NOMO-1 (cell line): ENCODE data around the gene PCA3.
A peak's percentile ranks its signal among the peaks of the same experiment; 100 is the strongest.
"Not testable (repeated sequence)": the region's sequence is repeated elsewhere in the genome, so short reads cannot be mapped to it uniquely, and the experiment has no call there.

ENCODE experiments used
- DNase-seq, 2 experiments: peaks; one replicate each; lab custom pipeline; 2025; ENCODE audit not compliant: unreplicated experiment in 2 of 2; lab: John Stamatoyannopoulos, UW

The PCA3 gene

DNA sequence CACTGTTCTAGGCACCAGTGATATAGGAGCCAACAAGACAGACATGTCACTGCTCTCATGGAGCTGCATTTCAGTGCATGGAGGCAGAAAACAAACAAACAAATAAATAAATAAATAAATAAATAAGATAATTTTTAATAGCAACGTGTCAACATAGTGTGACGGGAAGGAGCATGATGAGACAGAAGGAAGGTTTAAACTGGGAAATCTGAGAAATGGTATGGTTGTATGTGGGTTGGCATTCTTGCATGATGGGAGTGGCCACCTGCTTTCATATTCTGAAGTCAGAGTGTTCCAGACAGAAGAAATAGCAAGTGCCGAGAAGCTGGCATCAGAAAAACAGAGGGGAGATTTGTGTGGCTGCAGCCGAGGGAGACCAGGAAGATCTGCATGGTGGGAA is at the start of gene PCA3:
PCA3 (plus strand) TSS at position 301 of the 400 bp plus-strand sequence.
- DNase-seq: no peak

DNA sequence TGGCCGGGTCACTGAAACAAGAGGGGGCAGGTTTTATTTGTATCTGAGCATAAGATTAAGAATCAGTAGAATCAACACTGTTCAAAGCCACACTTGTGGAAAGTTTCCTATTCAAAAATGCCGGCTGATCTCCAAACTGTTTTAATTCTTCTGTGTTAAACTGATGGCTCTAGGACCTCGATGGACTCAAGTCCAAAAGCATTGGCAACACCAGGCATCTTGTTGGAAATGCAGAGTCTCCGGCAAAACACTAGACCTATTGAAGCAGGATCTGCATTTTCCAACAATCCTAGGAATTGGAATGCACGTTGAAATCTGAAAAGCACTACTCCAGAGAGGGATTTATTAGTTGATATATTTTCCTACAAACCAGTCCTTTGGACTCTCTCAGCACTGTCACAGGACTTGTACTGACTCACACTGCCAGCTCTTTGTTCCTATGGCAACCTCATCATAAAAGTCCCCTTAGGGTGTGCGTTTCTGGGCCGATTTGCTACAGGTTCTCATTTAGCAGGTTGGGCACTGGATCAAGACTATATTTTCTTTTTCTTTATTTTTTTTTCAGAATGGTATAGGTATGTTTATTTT is 48.1 kb upstream of the PCA3 start:
- DNase-seq: no peak

DNA sequence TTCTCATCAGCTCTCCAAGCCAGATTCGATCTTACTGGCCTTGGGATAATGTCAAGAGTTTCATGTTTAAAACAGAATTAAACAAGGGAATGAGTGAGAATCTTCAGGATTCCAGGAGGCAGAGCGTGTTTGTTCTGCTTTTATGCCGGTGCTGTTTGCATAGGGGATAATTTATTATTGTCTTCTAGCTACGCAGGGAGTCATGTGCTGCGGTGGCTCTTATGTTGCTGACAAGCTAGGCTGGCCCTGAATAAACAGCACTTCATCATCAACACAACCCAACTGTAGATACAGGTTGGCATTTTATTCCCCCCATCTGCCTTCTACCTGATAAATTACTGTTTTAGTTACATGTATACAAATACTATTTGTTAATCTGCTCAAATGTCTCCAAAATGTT is 47.1 kb upstream of the PCA3 start:
- DNase-seq: no peak

DNA sequence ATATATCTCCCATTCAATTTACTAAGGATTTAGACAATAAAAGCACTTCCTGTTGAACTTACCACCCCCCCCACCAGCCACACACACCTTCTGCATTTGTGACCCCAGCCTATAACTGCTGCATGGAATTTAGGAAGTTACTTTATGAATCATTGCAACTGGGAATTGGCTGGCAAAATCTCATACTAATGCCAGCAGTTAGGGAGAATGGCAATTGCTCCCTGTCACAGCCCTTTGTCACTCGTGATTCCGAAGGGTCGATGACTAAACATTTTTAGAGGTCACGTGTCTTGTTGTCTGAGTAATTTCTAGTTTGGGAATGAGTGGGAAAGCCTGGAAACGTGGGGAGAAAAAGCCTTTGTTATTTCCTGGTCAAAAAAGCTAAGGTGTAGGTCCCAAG is 46.6 kb upstream of the PCA3 start:
- DNase-seq: peak in 1 of 2 experiments; percentile 14

DNA sequence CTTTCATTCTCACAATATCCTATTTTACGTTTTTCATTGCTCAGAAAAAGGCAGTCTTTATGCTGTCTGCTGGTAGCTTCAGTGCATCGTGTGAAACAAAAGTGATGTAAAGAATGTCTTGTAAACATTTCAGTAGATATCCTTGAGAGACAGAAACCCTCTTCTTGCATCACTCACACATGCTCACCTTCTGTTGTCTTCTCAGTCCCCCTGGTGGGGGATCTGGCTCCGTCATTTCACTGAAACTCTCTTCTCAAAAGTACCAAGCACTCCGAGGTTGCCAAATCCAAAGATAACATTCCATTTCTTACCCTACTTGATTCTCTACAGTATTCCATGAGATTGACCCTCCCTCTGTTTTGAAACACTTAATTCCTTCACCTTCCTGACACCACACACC is 46.1 kb upstream of the PCA3 start:
- no peak for DNase-seq

DNA sequence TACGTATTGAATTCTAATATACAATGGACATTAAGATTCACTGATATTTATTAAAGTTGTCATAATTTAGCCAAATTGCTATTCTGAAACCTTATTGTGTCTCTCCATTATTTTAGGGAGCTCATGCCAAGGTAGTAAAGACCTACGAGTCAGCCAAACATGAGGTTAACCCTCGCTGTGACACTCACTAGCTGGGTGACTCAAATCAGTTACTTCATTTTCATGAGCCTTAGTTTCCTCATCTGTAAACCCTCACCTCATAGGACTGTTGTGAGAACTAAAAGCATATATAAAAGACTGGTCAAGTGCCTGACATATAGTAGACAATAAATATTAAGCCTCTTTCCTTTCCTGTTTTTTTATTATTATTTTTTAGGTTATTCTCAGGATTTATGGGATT is 44.0 kb upstream of the PCA3 start:
- no peak for DNase-seq

DNA sequence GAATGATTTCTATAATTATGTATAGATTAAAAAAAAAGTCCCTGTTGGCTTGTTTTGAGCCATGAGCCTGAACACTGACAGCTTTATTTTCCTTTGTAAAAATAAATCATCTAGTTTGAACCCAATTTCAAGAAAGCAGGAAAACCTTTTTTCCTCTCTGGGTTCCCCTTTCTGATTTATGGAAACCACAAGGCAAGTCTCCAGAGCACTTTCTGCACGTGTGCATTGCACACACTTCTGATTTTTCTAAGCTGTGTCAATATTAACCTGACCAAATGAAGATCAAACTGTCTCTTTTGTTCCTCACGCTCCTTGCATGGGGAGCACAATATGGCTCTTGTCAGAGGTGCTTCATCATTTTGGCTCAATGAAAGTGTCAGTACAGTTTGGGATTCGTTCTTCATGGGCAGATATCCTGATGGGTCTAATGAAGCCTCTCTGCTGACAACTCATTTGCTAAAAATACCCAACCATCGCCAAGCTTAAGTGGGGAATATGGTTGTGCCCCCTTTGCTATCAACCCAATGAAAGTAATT is 39.2 kb upstream of the PCA3 start:
- no peak for DNase-seq

DNA sequence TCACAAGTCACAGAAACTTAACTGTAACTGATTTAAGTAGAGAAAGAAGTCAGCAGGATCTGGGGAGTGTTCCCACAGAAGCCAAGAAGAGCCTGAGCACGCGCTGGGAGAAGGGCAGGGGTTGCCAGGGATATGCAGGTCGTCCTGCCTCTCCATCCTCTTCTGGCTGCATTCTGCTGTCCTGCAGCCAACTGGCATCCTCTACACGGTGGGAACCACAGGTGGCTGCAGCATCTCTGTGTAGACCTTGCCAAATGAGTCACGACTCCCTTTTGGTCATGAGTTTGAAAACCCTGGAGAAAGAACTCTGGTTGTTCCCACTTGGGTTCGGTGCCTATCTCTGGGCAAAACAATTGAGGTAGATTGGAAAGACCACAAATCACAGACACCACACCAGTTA is 38.4 kb upstream of the PCA3 start:
- no peak for DNase-seq

DNA sequence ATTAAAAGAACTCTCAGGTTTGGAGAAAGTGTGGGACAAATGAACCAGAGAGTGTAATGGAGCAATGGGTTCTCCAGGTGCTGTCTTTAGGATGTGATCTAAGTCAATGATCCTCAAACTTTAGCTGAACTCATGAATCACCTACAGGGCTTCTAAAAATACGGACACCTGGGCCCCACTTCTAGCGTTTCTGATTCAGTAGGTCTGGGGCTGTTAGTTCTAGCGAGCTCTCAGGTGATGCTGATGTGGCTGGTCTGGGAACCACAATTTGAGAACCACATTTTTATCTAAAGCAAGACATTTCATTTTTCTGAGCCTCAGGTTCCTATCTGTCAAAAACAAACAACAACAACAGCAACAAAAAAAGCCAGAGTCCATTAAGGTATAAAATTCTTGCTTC is 35.1 kb upstream of the PCA3 start:
- no peak for DNase-seq

DNA sequence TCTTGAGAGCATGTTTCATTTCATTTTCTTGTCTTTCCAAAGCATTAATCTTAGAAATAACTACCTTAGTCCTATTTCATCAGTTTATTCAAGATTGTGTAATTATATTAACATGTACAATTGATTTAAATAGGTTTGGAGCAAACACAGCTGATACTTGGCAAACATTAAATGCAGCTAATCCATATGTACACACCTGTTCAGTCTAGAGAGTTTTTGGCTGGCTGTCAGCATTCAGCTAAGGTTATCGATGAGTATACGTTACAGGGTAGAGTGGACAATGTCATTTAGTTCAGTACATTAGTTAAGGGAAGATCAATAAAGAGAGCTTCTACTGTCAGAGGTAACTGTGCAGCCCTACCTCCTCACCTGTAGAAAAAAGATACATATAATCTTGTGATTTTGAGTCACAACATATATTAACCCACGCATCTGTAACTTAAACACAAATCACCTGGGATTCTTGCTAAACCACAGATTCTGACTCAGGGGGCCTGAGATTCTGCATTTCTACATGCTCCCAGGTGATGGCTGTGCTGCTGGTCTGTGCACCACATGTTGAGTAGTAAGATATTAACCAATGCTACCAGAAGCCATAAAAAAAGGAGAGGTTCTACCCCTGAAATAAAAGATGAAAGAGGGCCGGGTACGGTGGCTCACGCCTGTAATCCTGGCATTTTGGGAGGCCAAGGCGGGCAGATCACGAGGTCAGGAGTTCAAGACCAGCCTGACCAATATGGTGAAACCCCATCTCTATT is 34.1 kb upstream of the PCA3 start:
- no peak for DNase-seq

DNA sequence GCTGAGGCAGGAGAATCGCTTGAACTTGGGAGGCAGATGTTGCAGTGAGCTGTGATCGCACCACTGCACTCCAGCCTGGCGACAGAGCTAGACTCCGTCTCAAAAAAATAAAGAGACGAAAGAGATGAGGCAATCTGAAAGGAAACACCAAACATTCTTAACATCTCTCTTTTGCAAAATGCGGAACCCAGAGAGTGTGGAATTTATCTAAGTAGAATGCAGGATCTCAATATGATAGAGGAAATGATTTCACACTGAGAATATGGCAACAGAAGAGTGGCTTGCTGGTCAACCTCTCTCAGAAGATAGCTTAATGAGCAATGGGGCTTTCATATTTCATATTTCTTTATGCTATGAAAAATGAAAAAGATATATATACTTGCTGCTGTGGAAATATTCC is 33.4 kb upstream of the PCA3 start:
- DNase-seq: peak; percentile 16 to 70

DNA sequence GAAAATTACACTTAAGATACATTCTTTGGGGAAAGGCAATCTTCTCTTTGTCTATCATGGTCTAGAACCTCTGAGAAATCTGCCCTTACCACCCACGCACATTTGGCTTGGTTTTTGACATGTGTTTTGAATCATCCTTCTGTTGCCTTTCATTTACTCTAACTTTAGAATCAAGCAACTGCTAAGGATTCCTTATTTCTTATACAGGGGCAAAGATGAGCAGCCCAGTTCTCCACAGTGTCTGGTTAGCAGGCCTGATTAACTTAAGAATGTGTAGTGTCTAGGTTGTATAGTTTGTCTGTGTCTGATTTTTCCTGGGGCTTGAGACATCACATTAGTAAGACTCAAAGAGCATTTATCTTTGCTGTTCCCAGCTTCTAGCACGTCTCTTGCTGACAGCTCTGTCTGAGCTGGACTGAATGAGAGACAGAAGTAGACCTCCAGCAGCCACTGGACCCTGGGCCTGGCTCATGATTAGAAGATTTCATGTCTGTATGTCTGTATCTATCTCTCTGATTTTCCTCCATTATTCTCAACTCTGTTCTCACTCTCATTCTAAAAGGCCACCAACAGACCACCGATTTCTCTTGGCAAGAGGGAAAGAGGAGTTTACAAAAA is 31.8 kb upstream of the PCA3 start:
- no peak for DNase-seq

DNA sequence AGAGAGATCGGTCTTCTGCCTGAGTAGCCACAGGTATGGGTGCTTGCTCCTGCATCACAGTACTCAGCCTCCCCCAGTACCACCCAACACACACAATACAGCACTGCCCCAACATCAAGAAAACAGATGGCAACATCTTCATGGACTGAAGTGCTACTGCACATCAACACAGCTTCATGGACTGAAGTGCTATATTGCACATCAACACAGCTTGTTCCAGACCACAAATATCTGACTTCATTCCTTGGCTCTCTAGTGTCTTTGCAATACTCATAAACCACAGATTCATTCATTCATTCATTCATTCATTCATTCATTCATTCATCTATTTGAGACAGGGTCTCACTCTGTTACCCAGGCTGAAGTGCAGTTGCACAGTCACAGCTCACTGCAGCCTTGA is 31.1 kb upstream of the PCA3 start:
- DNase-seq: no peak

DNA sequence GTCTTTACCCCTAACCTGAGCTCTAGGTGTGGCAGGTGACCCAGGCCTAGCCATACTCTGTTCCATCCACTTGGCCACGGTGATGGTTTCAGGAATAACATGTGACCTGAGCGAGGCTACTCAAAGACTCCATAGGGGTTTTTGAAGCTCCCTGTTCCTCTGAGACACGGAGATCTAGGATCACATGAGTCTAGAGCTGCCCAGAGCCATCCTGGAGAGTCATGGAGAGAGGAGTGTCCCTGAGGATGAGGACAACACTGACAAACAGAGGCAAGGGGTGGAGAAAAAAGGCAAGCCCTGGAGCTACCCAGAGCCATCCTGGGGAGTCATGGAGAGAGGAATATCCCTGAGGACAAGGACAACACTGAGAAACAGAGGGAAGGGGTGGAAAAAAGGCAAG is 29.5 kb upstream of the PCA3 start:
- no peak for DNase-seq

DNA sequence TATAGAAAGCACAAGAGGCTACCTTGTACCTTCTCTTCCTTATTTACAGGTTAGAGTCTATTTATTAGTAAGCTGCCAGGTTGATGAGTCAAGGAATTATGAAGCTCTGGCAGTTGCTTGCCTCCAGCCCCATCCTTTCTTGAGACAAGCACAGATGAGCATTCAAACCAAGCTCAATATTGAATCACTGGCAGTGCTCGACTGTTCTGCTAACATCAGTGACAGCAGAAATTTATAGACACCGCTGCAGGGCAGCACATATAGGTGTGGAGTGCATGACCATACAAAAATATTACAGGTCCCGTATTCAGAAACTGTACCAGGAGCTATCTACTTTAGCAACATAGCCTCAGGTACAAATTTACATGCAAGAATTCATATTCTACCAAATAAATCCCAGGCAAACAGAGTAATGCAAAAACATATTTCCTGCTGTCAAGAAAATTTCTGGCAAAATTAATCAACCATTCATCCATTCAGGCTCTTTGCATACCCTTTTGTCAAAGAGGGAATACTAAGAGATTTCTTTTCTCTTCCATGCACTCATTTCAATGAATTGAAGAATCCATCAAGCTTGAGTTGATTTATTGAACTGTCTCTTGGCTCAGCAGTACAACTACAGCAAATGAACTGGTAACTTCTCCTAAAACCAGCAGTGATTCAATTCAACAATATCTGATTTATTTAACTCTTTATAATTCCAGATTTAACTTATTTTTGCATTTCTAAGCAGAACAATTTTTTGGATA is 26.9 kb upstream of the PCA3 start:
- DNase-seq: no peak

DNA sequence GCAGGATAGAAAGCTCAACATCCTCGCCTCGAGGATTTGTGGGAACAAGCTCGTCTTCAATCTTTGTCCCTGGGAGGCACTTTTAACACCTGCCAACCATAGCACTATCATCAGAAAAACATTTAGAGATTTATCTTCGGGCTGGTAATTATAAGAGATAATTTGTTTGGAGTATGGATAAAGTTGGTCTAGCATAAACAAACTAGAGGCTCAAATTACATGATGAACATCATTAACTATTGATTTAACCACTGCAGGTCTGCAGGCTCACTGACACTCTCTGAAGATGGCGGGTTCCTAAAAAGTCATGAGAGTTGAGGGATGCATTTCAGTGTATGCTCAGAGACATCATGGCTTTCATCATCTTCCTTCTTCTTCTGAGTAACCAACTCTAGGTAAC is 25.8 kb upstream of the PCA3 start:
- no peak for DNase-seq

DNA sequence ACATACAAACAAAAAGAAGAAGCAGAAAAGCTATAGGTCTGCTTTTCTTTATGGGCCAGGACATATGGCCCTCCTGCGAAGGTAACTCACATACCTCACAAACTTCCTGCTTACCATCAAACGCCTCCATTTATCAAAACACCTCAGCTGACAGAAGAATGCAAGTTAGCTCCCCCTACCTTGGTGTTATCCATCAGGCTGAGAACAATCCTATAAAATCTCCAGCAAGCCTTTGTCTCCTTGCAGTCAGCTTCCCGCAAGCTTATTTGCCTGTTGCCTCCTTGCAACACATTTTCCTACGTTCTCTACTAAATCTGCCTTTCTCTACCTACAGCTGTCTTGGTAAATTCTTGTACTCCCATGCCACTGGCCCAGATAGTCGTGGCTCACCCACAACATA is 22.7 kb upstream of the PCA3 start:
- DNase-seq: no peak

DNA sequence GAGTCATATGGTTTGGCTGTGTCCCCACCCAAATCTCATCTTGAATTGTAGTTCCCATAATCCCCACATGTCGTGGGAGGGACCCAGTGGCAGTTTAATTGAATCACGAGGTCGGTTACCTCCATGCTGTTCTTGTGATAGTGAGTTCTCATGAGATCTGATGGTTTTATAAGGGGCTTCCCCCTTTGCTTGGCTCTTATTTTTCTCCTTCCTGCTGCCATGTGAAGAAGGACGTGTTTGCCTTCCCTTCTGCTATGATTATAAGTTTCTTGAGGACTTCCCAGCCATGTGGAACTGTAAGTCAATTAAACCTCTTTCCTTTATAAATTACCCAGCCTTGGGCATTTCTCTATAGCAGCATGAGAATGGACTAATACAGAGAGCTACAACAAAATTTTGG is 21.3 kb upstream of the PCA3 start:
- DNase-seq: not testable (repeated sequence)

DNA sequence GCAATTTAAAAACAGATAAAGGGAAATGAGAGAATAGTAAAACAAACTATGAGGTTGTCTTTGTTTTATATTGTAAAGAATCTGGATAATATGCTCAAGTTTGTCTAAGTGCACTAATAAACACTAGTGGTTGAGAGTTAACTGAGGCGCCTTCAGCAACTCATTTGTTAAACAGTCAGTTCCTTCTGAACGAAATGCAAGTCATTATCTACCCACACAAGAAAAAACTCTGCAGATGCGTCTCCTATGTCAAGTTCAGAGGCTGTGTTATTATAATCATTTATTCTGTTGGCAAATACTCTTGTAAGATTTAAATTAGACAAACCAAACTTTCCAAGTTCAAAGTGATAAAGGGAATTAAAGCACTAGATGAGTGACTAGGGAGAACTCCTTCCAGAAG is 20.3 kb upstream of the PCA3 start:
- no peak for DNase-seq

DNA sequence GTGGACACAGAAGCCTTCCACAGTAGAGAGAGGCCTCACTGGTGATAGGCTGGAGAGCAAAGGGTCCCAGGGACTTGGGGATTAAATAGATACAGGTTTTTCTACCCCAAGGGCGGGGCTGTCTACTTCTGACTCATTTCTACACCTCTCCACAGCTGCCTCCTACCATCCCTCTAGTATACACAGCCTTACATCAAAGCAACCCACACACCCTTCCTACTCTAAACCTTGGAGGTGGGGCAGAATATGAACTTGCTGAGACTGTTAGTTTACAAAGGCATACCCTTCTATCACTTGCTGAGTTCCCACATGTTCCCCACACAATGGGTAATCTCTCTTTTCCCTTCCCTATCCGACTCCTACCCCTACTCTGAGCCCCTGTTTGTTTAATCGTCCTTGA is 19.9 kb upstream of the PCA3 start:
- DNase-seq: no peak

DNA sequence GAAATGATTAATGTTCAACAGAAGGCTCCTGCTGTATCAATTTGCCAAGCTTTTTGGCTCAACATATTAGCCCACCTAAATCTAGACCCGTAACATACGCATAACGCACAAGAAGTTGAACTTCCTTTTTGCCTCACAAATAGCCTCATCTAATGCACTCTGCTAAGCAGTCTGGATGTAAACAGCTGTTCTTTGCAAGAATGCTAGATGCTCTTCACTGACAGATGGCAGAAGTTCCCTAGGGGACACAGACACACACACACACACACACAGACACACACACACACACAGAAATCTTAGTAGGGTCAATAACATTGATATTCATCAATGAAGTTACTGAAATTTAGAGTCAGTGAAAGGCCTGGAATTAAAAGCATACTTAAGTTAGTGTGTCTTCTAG is 13.2 kb upstream of the PCA3 start:
- DNase-seq: no peak
